ENCODE measurements around the gene PACSIN1. TPM values are rescaled to one million over a fixed set of nuclear protein-coding genes. Genes with fewer than 3 reads are reported as not detected.

The PACSIN1 gene
- total RNA-seq, 1 donor from 2014 or later: 10.3 TPM

- intact Hi-C loops (cut with DNase I): no loop called here
- DNase-seq (ENCODE audit: low spot score): no peak
Observed at GRCh38 chr6:34511214-34511914, 45.5 kb downstream of the PACSIN1 start.

GRCh38 chr6:34511915-34512737 is 46.2 kb downstream of the PACSIN1 start:
- DNase-seq (ENCODE audit: low spot score): no peak
- intact Hi-C loops (cut with DNase I): no loop called here

DNA sequence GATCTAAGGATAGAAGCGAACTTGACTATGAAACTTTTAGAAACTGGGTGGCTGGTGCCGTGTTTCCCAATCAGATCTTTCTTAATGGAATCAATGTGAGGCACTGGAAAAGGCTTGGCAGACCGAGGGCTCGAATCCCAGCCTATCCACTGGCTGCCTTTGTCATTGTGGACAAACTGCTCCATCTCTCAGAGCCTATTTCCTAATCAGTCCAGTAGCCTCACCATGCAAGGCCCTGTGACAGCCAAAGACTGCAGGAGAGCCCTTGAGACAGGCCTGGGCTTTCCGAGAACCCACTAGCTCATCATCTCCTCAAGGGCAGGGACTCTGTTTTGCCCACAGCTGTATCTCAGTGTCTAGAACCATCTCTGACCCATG is 46.9 kb downstream of the PACSIN1 start:
- DNase-seq (ENCODE audit: low spot score): no peak
- intact Hi-C loops (cut with DNase I): no loop called here

- no peak for DNase-seq (ENCODE audit: low spot score)
- intact Hi-C loops (cut with DNase I): no loop called here
Observed at GRCh38 chr6:34513646-34514045, 47.8 kb downstream of the PACSIN1 start.

GRCh38 chr6:34514112-34514511 is 48.2 kb downstream of the PACSIN1 start:
- intact Hi-C loops (cut with DNase I): no loop called here
- no peak for DNase-seq (ENCODE audit: low spot score)

GRCh38 chr6:34514593-34515472 is 49.0 kb downstream of the PACSIN1 start:
- no peak for DNase-seq (ENCODE audit: low spot score)
- intact Hi-C loops (cut with DNase I): no loop called here

DNA sequence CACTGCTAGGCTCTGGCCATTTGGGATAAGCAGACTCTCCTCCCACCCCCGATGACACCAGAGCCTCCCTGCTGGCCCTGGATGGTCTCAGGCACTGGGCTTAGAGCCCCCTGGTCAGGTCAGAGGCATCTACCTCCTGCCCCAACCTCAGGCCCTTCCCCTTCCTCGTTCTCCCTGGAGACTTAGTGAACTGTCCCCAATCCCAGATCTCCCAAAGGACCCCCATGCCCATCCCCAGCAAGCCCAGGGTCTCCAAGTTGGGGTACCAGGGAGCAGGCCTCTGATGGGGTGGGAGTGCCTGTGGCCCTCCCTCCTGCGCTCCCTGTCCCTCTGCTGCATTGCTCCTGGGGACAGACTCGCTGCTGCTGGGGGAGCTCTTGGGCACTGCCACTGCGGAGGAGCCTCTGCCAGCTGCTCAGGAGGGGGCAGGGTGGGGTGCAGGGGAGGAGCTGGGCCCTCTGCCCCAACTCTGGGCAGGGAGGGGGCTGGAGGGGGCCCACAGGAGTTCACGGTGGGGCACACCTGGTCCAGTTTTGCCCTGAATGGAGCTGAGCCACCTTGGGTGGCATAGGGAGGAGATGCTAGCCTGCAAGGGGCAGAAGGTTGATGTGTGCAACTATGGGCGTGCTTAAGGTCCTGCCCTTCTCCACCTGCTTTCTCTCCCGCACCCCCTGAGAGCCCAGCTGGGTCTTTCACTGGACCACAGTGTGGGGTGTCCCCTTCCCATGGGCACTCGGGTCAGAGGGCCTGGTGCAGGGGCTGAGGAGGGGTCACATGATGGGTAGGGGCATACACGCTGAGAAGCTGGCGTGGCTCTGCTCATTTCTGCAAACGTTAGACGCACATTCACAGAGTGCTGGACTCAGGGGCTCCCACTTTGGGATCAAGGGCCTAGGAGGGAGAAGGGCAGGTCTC is 49.9 kb downstream of the PACSIN1 start:
- no peak for DNase-seq (ENCODE audit: low spot score)
- intact Hi-C loops (cut with DNase I): no loop called here

DNA sequence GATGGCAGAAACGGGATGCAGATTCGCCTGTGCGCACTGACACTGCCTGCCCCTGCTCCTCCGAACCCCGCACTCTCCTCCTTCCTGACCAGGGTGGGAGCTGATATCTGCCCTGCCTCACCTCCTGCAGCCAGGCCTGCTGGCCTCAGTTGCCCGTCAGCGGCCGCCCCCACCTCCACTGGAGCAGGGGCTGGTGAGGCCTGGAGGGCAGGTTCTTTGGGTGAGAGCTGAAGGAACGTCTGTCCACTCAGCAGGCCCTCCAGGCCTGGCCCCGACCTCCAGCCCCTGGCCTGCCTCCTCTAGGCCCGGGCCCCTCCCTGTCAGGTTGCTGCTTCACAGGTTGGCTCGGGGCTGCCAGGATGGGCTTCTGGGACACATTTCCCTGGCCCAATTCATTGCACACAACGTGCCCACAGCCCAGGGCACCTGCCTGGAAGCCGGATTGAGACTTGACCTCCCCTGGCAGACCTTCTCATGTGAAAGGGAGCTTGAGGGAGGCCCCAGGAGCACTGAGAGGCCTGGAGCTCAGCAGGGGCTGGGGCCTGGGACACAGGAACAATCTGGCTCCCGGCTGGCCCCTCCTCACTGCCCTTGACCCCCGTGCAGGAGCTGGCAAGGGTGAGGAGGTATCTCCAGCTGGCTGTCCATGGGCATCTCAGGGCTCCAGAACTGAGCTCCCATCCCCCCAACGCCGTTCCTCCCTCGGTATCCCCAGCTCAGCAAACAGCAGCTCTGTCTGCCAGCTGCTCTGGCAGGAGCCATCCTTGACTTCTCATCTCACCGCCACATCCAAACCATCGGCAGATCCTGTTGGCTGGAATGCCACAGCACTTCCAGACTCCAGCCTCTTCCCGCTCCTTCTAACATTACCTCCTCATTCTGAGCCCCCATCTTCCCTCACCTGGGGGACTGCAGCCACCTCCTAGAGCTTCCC is 50.8 kb downstream of the PACSIN1 start:
- intact Hi-C loops (cut with DNase I): no loop called here
- DNase-seq (ENCODE audit: low spot score): no peak

GRCh38 chr6:34517461-34517881 is 51.6 kb downstream of the PACSIN1 start:
- DNase-seq (ENCODE audit: low spot score): no peak
- intact Hi-C loops (cut with DNase I): no loop called here

DNA sequence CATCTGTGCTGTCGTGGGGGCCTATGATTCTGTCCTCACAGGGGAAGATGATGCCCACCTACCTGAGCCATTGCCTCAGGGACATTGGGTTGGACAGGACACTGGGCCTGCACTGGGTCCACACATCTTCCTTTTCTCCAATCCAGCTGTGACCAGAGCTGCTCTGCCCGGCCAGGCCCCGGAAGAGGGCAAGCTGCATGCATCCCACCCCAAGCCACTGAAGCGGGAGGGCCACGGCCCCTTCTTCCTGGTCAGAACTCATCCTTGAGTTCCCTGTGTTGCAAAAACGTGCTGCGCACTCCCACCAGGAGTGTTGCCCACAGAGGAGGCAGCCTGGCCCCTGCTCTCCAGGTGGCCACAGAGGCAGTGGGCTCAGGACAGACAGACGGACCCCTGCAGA is 52.1 kb downstream of the PACSIN1 start:
- no peak for DNase-seq (ENCODE audit: low spot score)
- intact Hi-C loops (cut with DNase I): no loop called here

DNA sequence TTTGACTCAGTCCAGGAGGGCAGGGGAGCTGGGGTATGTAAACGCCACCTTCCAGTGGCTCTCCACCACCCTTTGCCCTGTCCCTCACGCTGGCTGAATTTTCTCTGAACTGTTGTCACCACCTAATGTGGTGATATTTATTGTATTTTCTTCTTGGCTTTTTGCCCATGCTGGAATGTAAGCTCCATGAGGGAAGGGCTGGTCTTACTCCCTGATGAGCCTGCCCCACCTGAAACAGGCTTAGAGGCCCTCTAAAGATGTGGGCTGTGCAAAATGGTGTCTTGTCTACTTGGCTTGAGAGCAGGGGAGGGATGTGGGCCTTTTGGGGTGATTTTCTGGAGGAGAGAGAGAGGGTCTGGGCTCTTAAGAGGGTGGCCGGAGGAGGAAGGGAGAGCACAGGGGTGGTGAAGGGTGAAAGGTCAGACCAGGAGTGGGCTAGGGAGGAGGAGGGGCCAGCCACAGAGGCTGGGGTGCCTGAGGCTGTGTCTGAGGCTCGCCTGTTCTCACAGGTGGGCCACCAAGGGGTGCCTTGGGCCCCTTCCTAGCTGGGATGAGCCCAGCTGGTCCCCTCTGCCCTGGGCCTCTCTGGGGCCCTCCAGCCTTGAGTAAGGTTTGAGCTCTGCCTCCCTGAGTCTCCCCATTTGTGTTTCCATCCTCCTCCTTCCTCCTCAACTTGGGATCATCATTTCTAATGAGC is 52.9 kb downstream of the PACSIN1 start:
- DNase-seq (ENCODE audit: low spot score): no peak
- intact Hi-C loops (cut with DNase I): no loop called here

- intact Hi-C loops (cut with DNase I): no loop called here
- DNase-seq (ENCODE audit: low spot score): no peak
Observed at GRCh38 chr6:34519971-34520644, 54.2 kb downstream of the PACSIN1 start.

DNA sequence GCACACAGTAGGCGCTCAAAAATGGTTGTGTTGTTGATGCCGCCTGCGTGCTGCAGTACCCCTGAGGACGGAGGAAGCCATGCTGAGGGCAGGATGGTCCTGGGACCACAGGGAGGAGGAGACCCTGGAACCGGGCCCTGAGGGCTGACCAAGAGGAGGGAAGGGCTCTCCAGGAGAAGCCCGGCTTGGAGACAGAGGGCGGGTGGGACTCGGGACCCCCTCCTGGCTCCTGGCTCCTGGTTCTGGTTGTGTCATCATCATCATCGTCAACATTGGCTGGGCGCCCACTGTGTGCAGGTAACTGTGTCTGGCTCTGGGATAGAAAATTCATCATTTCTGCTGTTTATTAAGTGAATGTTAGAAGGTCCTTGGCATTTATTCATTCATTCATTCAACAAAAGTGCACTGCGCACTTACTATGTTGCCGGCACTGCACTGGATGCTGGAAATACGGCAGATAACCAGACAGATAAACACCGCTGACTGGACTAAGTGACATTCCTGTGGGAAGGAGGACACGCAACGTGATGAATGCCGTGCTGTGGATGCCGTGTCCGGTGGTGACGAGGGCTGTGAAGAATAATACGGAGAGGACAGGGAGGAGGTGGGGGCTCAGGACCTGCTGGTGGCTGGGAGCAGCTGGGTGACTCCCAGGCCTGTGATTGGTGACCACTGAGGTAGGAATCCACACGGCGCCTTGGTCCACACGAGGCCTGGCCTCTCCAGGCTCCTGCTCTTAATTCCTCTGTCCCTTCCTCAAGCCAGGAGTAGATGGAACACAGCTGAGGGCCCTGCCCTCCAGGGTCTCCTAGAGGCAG is 55.0 kb downstream of the PACSIN1 start:
- no peak for DNase-seq (ENCODE audit: low spot score)
- intact Hi-C loops (cut with DNase I): no loop called here

GRCh38 chr6:34521463-34522285 is 55.8 kb downstream of the PACSIN1 start:
- DNase-seq (ENCODE audit: low spot score): no peak
- intact Hi-C loops (cut with DNase I): no loop called here

GRCh38 chr6:34522761-34523160 is 56.9 kb downstream of the PACSIN1 start:
- no peak for DNase-seq (ENCODE audit: low spot score)
- intact Hi-C loops (cut with DNase I): no loop called here
